HEK293 (cell line): ENCODE measurements around the gene MAPKAPK3.

ENCODE experiments used
- BCL6B ChIP-seq: fragments of 450-650 bp; formaldehyde crosslinking; IDR thresholded peaks from 2 replicates; pipeline ENCODE4 v1.5.1; 2017; ENCODE audit warnings: missing biosample characterization, missing genetic modification characterization
- CTCF ChIP-seq: fragments of 450-650 bp; formaldehyde crosslinking; IDR thresholded peaks from 2 replicates; pipeline ENCODE4 v1.5.1; 2016; ENCODE audit warnings: missing biosample characterization, missing genetic modification characterization
- HIC1 ChIP-seq: fragments of 450-650 bp; formaldehyde crosslinking; IDR thresholded peaks from 2 replicates; pipeline ENCODE4 v1.5.1; 2016; ENCODE audit warnings: missing biosample characterization, missing genetic modification characterization
- KLF16 ChIP-seq: fragments of 450-650 bp; formaldehyde crosslinking; IDR thresholded peaks from 2 replicates; pipeline ENCODE4 v1.5.1; 2017; ENCODE audit warnings: missing biosample characterization, missing genetic modification characterization
- PBX3 ChIP-seq: sonication (generic); formaldehyde crosslinking; IDR thresholded peaks from 2 replicates; pipeline ENCODE4 v1.8.1; 2022; ENCODE audit warnings: mild to moderate bottlenecking, moderate library complexity, missing genetic modification reagents
- TCF7L2 ChIP-seq: IDR thresholded peaks from 2 replicates; pipeline ENCODE4 v1.6.1; 2011; ENCODE audit warnings: low read depth, mild to moderate bottlenecking, inconsistent platforms, low read length, moderate library complexity, borderline replicate concordance
- ZBTB17 ChIP-seq: fragments of 450-650 bp; formaldehyde crosslinking; IDR thresholded peaks from 2 replicates; pipeline ENCODE4 v1.5.1; 2016; ENCODE audit warnings: missing biosample characterization, missing genetic modification characterization
- ZBTB20 ChIP-seq: fragments of 450-650 bp; formaldehyde crosslinking; IDR thresholded peaks from 2 replicates; pipeline ENCODE4 v1.5.1; 2016; ENCODE audit warnings: missing biosample characterization, missing genetic modification characterization
- ZNF174 ChIP-seq: fragments of 450-650 bp; formaldehyde crosslinking; IDR thresholded peaks from 2 replicates; pipeline ENCODE4 v1.5.0; 2017; ENCODE audit warnings: missing biosample characterization, mild to moderate bottlenecking, missing genetic modification characterization
- ZNF274 ChIP-seq, 2 experiments: fragments of 200-500 bp in 1 of 2; fragments of 450-650 bp in 1 of 2; sonication (Bioruptor generic) in 1 of 2; formaldehyde crosslinking in 1 of 2; IDR thresholded peaks; 2 replicates each; pipeline versions ENCODE4 v1.5.1 to v1.6.1; 2014 to 2016; ENCODE audit warnings: borderline replicate concordance in 1 of 2, inconsistent platforms in 1 of 2, low read length in 1 of 2, missing biosample characterization in 1 of 2, missing genetic modification characterization in 1 of 2
- ZNF768 ChIP-seq: fragments of 450-650 bp; formaldehyde crosslinking; IDR thresholded peaks from 2 replicates; pipeline ENCODE4 v1.5.1; 2018; ENCODE audit warnings: missing biosample characterization, mild to moderate bottlenecking, missing genetic modification characterization
- ZNF777 ChIP-seq: fragments of 450-650 bp; formaldehyde crosslinking; IDR thresholded peaks from 2 replicates; pipeline ENCODE4 v1.5.1; 2017; ENCODE audit warnings: missing biosample characterization, missing genetic modification characterization, borderline replicate concordance

- TF ChIP-seq HIC1 (tag by site-specific recombination) (no peak), CTCF (no peak), ZNF777 (tag by site-specific recombination) (no peak), PBX3 (no peak), ZNF768 (tag by site-specific recombination) (no peak), ZNF174 (tag by site-specific recombination) (no peak), TCF7L2 (no peak), ZBTB17 (tag by site-specific recombination) (no peak), BCL6B (no peak), ZNF274 (IDR thresholded peaks at IDR 0.05; ENCODE audit: low read length) (no peak), ZNF274 (tag by site-specific recombination; IDR thresholded peaks at IDR 0.05; ENCODE audit: borderline replicate concordance) (no peak), KLF16 (tag by site-specific recombination) (no peak), ZBTB20 (tag by site-specific recombination) (no peak)
Measured at GRCh38 chr3:50570508-50571279, 46.3 kb upstream of the MAPKAPK3 start.
